Endothelial cell of umbilical vein (primary cell): ENCODE results near the gene PRKAR2B. TPM values are rescaled to one million over a fixed set of nuclear protein-coding genes. Genes with fewer than 3 reads are reported as not detected.

Experiments used
- BruUV-seq: library from RNA; stranded (reverse); fragments of 400-500 nt; replicated peaks from 2 replicates; lab custom pipeline; 2021; lab: Mats Ljungman, UMichigan
- CTCF ChIA-PET: fragments of 300-600, 350-600 bp; sonication (Branson Sonifier 250); formaldehyde crosslinking; loops from one replicate; lab custom pipeline; 2021; ENCODE audit warnings: antibody characterized with exemption, inconsistent platforms; lab: Charles Lee
- POLR2A ChIA-PET: fragments of 300-600, 350-600 bp; sonication (Branson Sonifier 250); formaldehyde crosslinking; loops from one replicate; lab custom pipeline; 2021; ENCODE audit warnings: antibody characterized with exemption, inconsistent platforms; lab: Charles Lee
- DNase-seq: peaks from one replicate; pipeline ENCODE4 v3.0.0-alpha.2; 2011; ENCODE audit warnings: low read depth, low spot score
- FAIRE-seq: peaks from 2 replicates; lab custom pipeline; 2011; peaks lifted over from hg19 to GRCh38; lab: Jason Lieb, UNC
- H2AFZ ChIP-seq: 2 replicates; pipeline ENCODE4 v1.6.0; 2012; ENCODE audit warnings: low read depth, low read length, control low read depth, inconsistent platforms
- H3K27ac ChIP-seq: 2 replicates; pipeline ENCODE4 v1.5.1; 2011; ENCODE audit warnings: low read depth, mild to moderate bottlenecking, control low read depth, low read length, moderate library complexity; ENCODE audit not compliant: insufficient read depth
- H3K27me3 ChIP-seq, 2 experiments: 2 replicates each; pipeline versions ENCODE4 v1.6.0 to v1.6.1; 2011; ENCODE audit warnings: low read length in 2 of 2, mixed read lengths in 1 of 2; ENCODE audit not compliant: control insufficient read depth in 2 of 2, insufficient read depth in 2 of 2
- H3K36me3 ChIP-seq, 2 experiments: 2 replicates in 1 of 2; 3 replicates in 1 of 2; pipeline ENCODE4 v1.5.1; 2011; ENCODE audit warnings: low read length in 2 of 2, mild to moderate bottlenecking in 1 of 2, moderate library complexity in 1 of 2; ENCODE audit not compliant: control insufficient read depth in 2 of 2, insufficient read depth in 2 of 2; ENCODE audit errors: extremely low read depth in 1 of 2
- H3K4me1 ChIP-seq: 3 replicates; pipeline ENCODE4 v1.5.1; 2011; ENCODE audit warnings: mild to moderate bottlenecking, low read length; ENCODE audit not compliant: control insufficient read depth, insufficient read depth; ENCODE audit errors: extremely low read depth
- H3K4me2 ChIP-seq: 2 replicates; pipeline ENCODE4 v1.6.1; 2011; ENCODE audit warnings: low read length, control low read depth, mixed read lengths; ENCODE audit not compliant: insufficient read depth
- H3K4me3 ChIP-seq, 3 experiments: fragments of 200-600 bp in 1 of 3; sonication (generic), shearing (Covaris generic) in 1 of 3; replicated peaks in 1 of 3; 2 replicates each; pipeline ENCODE4 v1.5.1; 2011 to 2016; ENCODE audit warnings: control low read depth in 3 of 3, low read length in 3 of 3, mild to moderate bottlenecking in 2 of 3, inconsistent platforms in 1 of 3, low read depth in 1 of 3, moderate library complexity in 1 of 3; ENCODE audit not compliant: insufficient read depth in 1 of 3
- H3K79me2 ChIP-seq: 2 replicates; pipeline ENCODE4 v1.6.0; 2012; ENCODE audit warnings: low read length, inconsistent platforms; ENCODE audit not compliant: control insufficient read depth, insufficient read depth
- H3K9ac ChIP-seq: replicated peaks from 2 replicates; pipeline ENCODE3; 2011; ENCODE audit warnings: low read length, control low read depth; ENCODE audit not compliant: insufficient read depth; ENCODE audit errors: extremely low read depth
- H3K9me1 ChIP-seq: replicated peaks from 3 replicates; pipeline ENCODE4 v1.6.0; 2011; ENCODE audit warnings: mild to moderate bottlenecking, low read length; ENCODE audit not compliant: control insufficient read depth, insufficient read depth; ENCODE audit errors: extremely low read depth
- H3K9me3 ChIP-seq: replicated peaks from 2 replicates; pipeline ENCODE4 v1.5.1; 2012; ENCODE audit warnings: low read length, inconsistent platforms; ENCODE audit not compliant: control insufficient read depth, insufficient read depth
- H4K20me1 ChIP-seq: replicated peaks from 2 replicates; pipeline ENCODE3; 2011; ENCODE audit warnings: mild to moderate bottlenecking, low read length; ENCODE audit not compliant: control insufficient read depth, insufficient read depth; ENCODE audit errors: extremely low read depth
- EZH2 ChIP-seq: IDR thresholded peaks from 2 replicates; pipeline ENCODE4 v1.6.1; 2012; ENCODE audit warnings: borderline replicate concordance, low read depth, mild to moderate bottlenecking, moderate library complexity, low read length, inconsistent platforms; ENCODE audit not compliant: severe bottlenecking
- FOS ChIP-seq: IDR thresholded peaks from 2 replicates; pipeline ENCODE4 v1.6.1; 2011; ENCODE audit warnings: mild to moderate bottlenecking, low read length, moderate library complexity, borderline replicate concordance; ENCODE audit not compliant: insufficient read depth
- GATA2 ChIP-seq: IDR thresholded peaks from 2 replicates; pipeline ENCODE4 v1.7.0; 2011; ENCODE audit warnings: low read depth, mild to moderate bottlenecking, moderate library complexity, mixed read lengths, low read length; ENCODE audit not compliant: insufficient read length, insufficient read depth
- JUN ChIP-seq: IDR thresholded peaks from 2 replicates; pipeline ENCODE4 v1.6.1; 2011; ENCODE audit warnings: borderline replicate concordance, low read depth; ENCODE audit not compliant: insufficient read length, insufficient read depth
- MYC ChIP-seq: IDR thresholded peaks from one replicate; pipeline ENCODE4 v1.6.1; 2011; ENCODE audit warnings: mild to moderate bottlenecking, low read depth, low read length
- POLR2A ChIP-seq: IDR thresholded peaks from 2 replicates; pipeline ENCODE4 v1.6.1; 2012; ENCODE audit warnings: low read depth, mild to moderate bottlenecking, control low read depth, low read length
- POLR2AphosphoS5 ChIP-seq: IDR thresholded peaks from 2 replicates; pipeline ENCODE4 v1.6.1; 2012; ENCODE audit warnings: low read depth, mild to moderate bottlenecking, control low read depth, low read length, moderate library complexity; ENCODE audit not compliant: insufficient read depth
- dilution Hi-C: fragments of 300-500 bp; cut with MboI; formaldehyde crosslinking; loops from one replicate; pipeline ENCODE4 v1.15.0; 2019; ENCODE audit warnings: low sequenced_read_pairs; ENCODE audit not compliant: extremely low pct_ligation_motif_present
- intact Hi-C: fragments of 100-400 bp; cut with micrococcal nuclease; formaldehyde crosslinking; loops from one replicate; pipeline ENCODE4 v1.10.0; 2022
- polyA plus RNA-seq, 4 experiments: library from polyadenylated mRNA; depleted of rRNA in 3 of 4; stranded (reverse) in 3 of 4; unstranded in 1 of 4; fragments of >200 nt; gene quantifications; 2 replicates each; pipeline versions ENCODE4 v1.2.1 to v1.2.3, GENCODE V29; 2011 to 2012; ENCODE audit warnings: missing spikeins in 1 of 4
- total RNA-seq: library from RNA; stranded (reverse); gene quantifications from 2 replicates; pipeline ENCODE4 v1.2.3, GENCODE V29; 2021
- TF ChIP-seq, protein P1 (sequence below): IDR thresholded peaks from 2 replicates; pipeline ENCODE4 v1.6.1; 2011; ENCODE audit not compliant: insufficient read depth, insufficient read length
- TF ChIP-seq, protein P2 (sequence below), 2 donors: IDR thresholded peaks; 1 replicate in 1 of 2; 2 replicates in 1 of 2; pipeline ENCODE4 v1.5.1; 2011; ENCODE audit warnings: low read length in 2 of 2, mild to moderate bottlenecking in 2 of 2, moderate library complexity in 2 of 2, control low read depth in 1 of 2, inconsistent platforms in 1 of 2, low read depth in 1 of 2; ENCODE audit not compliant: insufficient read depth in 1 of 2; ENCODE audit errors: extremely low read depth in 1 of 2

Gene PRKAR2B
- total and polyA plus RNA-seq, 2 donors (not counting 3 experiments of a cell fraction or from before 2014, with no cell fraction given), result 10.7 to 39.8 TPM

DNA sequence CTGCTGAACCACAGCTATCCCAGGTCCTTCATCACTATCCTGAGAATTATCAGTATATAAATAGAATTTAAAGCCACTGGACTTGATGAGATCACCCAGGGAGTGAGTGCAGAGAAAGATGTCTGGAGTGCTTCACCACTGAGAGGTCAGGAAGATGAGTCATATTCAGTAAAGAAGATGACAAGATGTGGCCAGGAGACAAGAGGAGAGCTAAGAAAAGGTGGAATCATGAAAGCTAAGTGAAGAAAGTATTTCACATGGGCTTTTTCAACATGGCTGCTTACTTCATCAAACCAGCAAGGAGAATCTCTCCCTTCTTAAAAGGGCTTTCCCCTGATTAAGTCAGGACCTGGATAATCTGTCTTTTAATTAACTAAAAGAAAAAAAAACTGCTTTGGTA, 9.1 kb upstream of the PRKAR2B start:
- Histone ChIP-seq H3K4me3 (no peak overlapping the region), H2AFZ (no peak overlapping the region), H4K20me1 (no peaks in the 10 kb centered on the region), H3K9me3 (no peaks in the 10 kb centered on the region), H3K79me2 (no peaks in the 10 kb centered on the region), H3K9ac (no peak overlapping the region), H3K27ac (no peak overlapping the region), H3K4me2 (no peak overlapping the region), H3K4me1 (peaks cover 5% of the 10 kb centered on the region), H3K27me3 (no peaks in the 10 kb centered on the region), H3K9me1 (no peaks in the 10 kb centered on the region), H3K36me3 (no peaks in the 10 kb centered on the region)
- peak; percentile 21 for DNase-seq
- ChIA-PET POLR2A (no interaction called here), CTCF (no interaction called here)
- dilution Hi-C loops (no loop called here), intact Hi-C loops (no loop called here)
- FAIRE-seq, result no peak
- BruUV-seq, result no TSS peak
- TF ChIP-seq, protein P1, sequence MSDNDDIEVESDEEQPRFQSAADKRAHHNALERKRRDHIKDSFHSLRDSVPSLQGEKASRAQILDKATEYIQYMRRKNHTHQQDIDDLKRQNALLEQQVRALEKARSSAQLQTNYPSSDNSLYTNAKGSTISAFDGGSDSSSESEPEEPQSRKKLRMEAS, result no peak
- TF ChIP-seq JUN (peak; percentile 60), EZH2 (no peak), POLR2AphosphoS5 (no peak), POLR2A (no peak), FOS (peak; percentile 77), GATA2 (peak; percentile 64), MYC (no peak)
- TF ChIP-seq, protein P2, sequence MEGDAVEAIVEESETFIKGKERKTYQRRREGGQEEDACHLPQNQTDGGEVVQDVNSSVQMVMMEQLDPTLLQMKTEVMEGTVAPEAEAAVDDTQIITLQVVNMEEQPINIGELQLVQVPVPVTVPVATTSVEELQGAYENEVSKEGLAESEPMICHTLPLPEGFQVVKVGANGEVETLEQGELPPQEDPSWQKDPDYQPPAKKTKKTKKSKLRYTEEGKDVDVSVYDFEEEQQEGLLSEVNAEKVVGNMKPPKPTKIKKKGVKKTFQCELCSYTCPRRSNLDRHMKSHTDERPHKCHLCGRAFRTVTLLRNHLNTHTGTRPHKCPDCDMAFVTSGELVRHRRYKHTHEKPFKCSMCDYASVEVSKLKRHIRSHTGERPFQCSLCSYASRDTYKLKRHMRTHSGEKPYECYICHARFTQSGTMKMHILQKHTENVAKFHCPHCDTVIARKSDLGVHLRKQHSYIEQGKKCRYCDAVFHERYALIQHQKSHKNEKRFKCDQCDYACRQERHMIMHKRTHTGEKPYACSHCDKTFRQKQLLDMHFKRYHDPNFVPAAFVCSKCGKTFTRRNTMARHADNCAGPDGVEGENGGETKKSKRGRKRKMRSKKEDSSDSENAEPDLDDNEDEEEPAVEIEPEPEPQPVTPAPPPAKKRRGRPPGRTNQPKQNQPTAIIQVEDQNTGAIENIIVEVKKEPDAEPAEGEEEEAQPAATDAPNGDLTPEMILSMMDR (IDR thresholded peaks at IDR 0.05; ENCODE audit: extremely low read depth in 1 of 2, insufficient read depth in 1 of 2, low read depth in 1 of 2, low read length in 2 of 2), result no peak
